ENCODE data around the gene ZER1. TPM values are rescaled to one million over a fixed set of nuclear protein-coding genes. Genes with fewer than 3 reads are reported as not detected.

ZER1 gene
- total and polyA plus RNA-seq, 2 of the 8 experiments (the other 6 are each of a cell fraction or from before 2014, with no cell fraction given): 20.5 to 26.6 TPM

- TF ChIP-seq SP1 (IDR thresholded peaks at IDR 0.05; ENCODE audit: low read depth, low read length): peak; percentile 64
- TF ChIP-seq TBP (IDR thresholded peaks at IDR 0.05; ENCODE audit: low read depth, low read length): peak; percentile 82
- no peak; a peak in 1 of 4 replicates for TF ChIP-seq HDAC2 (IDR thresholded peaks at IDR 0.05; ENCODE audit: borderline replicate concordance in 1 of 2, low read depth in 2 of 2, low read length in 2 of 2)
- TF ChIP-seq POLR2A (IDR thresholded peaks at IDR 0.05; ENCODE audit: control extremely low read depth in 1 of 2, low read depth in 2 of 2, low read length in 2 of 2): peak in 1 of 2 experiments; percentile 79; a peak in 2 of 3 replicates
- peak; percentile 75 for TF ChIP-seq TAF1 (IDR thresholded peaks at IDR 0.05; ENCODE audit: low read depth, low read length)
- no peak for TF ChIP-seq TCF12 (IDR thresholded peaks at IDR 0.05; ENCODE audit: low read depth, low read length)
- TF ChIP-seq ATF3 (IDR thresholded peaks at IDR 0.05; ENCODE audit: insufficient read depth, low read depth, low read length): no peak
- peak in 1 of 2 experiments; percentile 87; a peak in 1 of 3 replicates for TF ChIP-seq EP300 (IDR thresholded peaks at IDR 0.05; ENCODE audit: borderline replicate concordance in 1 of 2, low read depth in 2 of 2, low read length in 2 of 2)
- 0 out of 2 replicates have a peak, but pooled peaks have one; percentile 63 for TF ChIP-seq KDM5A (IDR thresholded peaks at IDR 0.05; ENCODE audit: low read length)
- no peak for TF ChIP-seq BRCA1 (IDR thresholded peaks at IDR 0.05; ENCODE audit: low read depth, low read length)
- no peak for TF ChIP-seq CBX8 (IDR thresholded peaks at IDR 0.05; ENCODE audit: borderline replicate concordance, low read depth, low read length)
- 0 out of 2 replicates have a peak, but pooled peaks have one; percentile 11 for TF ChIP-seq KDM1A (IDR thresholded peaks at IDR 0.05; ENCODE audit: borderline replicate concordance, low read length)
- no peak for TF ChIP-seq SIRT6 (IDR thresholded peaks at IDR 0.05; ENCODE audit: low read length)
- peak; percentile 38; the same call in 1 of the 2 replicates for TF ChIP-seq BACH1 (IDR thresholded peaks at IDR 0.05; ENCODE audit: low read length)
- TF ChIP-seq YY1 (IDR thresholded peaks at IDR 0.05; ENCODE audit: low read depth, low read length): peak; percentile 61; the same call in 1 of the 2 replicates
- TF ChIP-seq TEAD4 (IDR thresholded peaks at IDR 0.05; ENCODE audit: low read depth, low read length): no peak
- TF ChIP-seq SIX5 (IDR thresholded peaks at IDR 0.05; ENCODE audit: low read depth, low read length): peak; percentile 12; the same call in 1 of the 2 replicates
- 0 out of 2 replicates have a peak, but pooled peaks have one; percentile 38 for TF ChIP-seq GTF2F1 (IDR thresholded peaks at IDR 0.05; ENCODE audit: borderline replicate concordance, low read depth, low read length)
- TF ChIP-seq RFX5 (IDR thresholded peaks at IDR 0.05; ENCODE audit: borderline replicate concordance, low read depth, low read length): 0 out of 2 replicates have a peak, but pooled peaks have one; percentile 44
- TF ChIP-seq JUN (IDR thresholded peaks at IDR 0.05; ENCODE audit: low read depth, low read length): peak; percentile 27; the same call in 1 of the 2 replicates
- TF ChIP-seq SRF (IDR thresholded peaks at IDR 0.05; ENCODE audit: low read depth, low read length): peak; percentile 40
- TF ChIP-seq SP4 (IDR thresholded peaks at IDR 0.05; ENCODE audit: low read length): 0 out of 2 replicates have a peak, but pooled peaks have one; percentile 42
- peak; percentile 59; the same call in 1 of the 2 replicates for TF ChIP-seq PHF8 (conservative IDR thresholded peaks at IDR 0.05; ENCODE audit: low read depth, low read length)
- TF ChIP-seq ASH2L (IDR thresholded peaks at IDR 0.05; ENCODE audit: low read length): peak; percentile 77
Observed at GRCh38 chr9:128771745-128772519, at the start of gene ZER1 (continued).
